HCT116 (cell line): ENCODE measurements around the gene CADPS. TPM values are rescaled to one million over a fixed set of nuclear protein-coding genes. Genes with fewer than 3 reads are reported as not detected.

ENCODE experiments used
- ATAC-seq: fragments of 200-7000 bp; cut with Tn5 transposase; 2 replicates; pipeline ENCODE4 v1.9.1; 2020; ENCODE audit warnings: mild to moderate bottlenecking, moderate library complexity
- BruUV-seq: library from RNA; stranded (reverse); fragments of 400-500 nt; replicated peaks from 2 replicates; lab custom pipeline; 2021; lab: Mats Ljungman, UMichigan
- CTCF ChIA-PET: fragments of 300-600 bp; sonication (Branson Sonifier 250); formaldehyde crosslinking; loops from one replicate; lab custom pipeline; 2021; ENCODE audit warnings: antibody characterized with exemption; lab: Charles Lee
- POLR2A ChIA-PET: fragments of 300-600, 350-600 bp; sonication (Branson Sonifier 250); formaldehyde crosslinking; loops from one replicate; lab custom pipeline; 2021; ENCODE audit warnings: antibody characterized with exemption; lab: Charles Lee
- RAD21 ChIA-PET, 2 experiments: fragments of 300-600 bp; sonication (Branson Sonifier 250); formaldehyde crosslinking; loops; one replicate each; lab custom pipeline; 2023; ENCODE audit warnings: low total read pairs in 2 of 2; ENCODE audit not compliant: uncharacterized antibody in 2 of 2, unreplicated experiment in 2 of 2, low non-redundant PET in 1 of 2; lab: Charles Lee
- DNase-seq: peaks from one replicate; pipeline ENCODE4 v3.0.0-alpha.2; 2010; ENCODE audit warnings: low read depth, low spot score
- H2AFZ ChIP-seq: fragments of 200-600 bp; shearing (Covaris generic), sonication (generic); 2 replicates; pipeline ENCODE4 v1.6.1; 2017; ENCODE audit warnings: low read depth, mixed run types, mixed read lengths, antibody characterized with exemption, low read length; ENCODE audit not compliant: poor library complexity, severe bottlenecking
- H3K27ac ChIP-seq: 2 replicates; pipeline ENCODE4 v1.5.1; 2012; ENCODE audit warnings: low read depth, low read length
- H3K27me3 ChIP-seq: fragments of 200-600 bp; sonication (generic); 2 replicates; pipeline ENCODE4 v1.6.1; 2016; ENCODE audit warnings: mixed run types, low read length, mixed read lengths; ENCODE audit not compliant: insufficient read depth
- H3K36me3 ChIP-seq, 2 experiments: fragments of 200-500 bp in 1 of 2; fragments of 200-600 bp in 1 of 2; sonication (Bioruptor generic) in 1 of 2; sonication (generic) in 1 of 2; 2 replicates each; pipeline versions ENCODE4 v1.5.1 to v1.6.1; 2014 to 2016; ENCODE audit warnings: low read length in 2 of 2, inconsistent platforms in 1 of 2, mixed read lengths in 1 of 2, mixed run types in 1 of 2; ENCODE audit not compliant: insufficient read depth in 2 of 2, control insufficient read depth in 1 of 2
- H3K4me1 ChIP-seq, 2 experiments: fragments of 200-600 bp in 1 of 2; sonication (generic) in 1 of 2; 2 replicates each; pipeline versions ENCODE4 v1.5.1 to v1.6.1; 2012 to 2017; ENCODE audit warnings: low read length in 2 of 2, inconsistent platforms in 1 of 2, mild to moderate bottlenecking in 1 of 2, mixed read lengths in 1 of 2, mixed run types in 1 of 2, moderate library complexity in 1 of 2; ENCODE audit not compliant: insufficient read depth in 2 of 2, control insufficient read depth in 1 of 2
- H3K4me2 ChIP-seq: fragments of 200-600 bp; sonication (generic); 2 replicates; pipeline ENCODE4 v1.6.1; 2017; ENCODE audit warnings: mixed run types, low read length, mixed read lengths
- H3K4me3 ChIP-seq, 2 experiments: fragments of 200-600 bp in 1 of 2; sonication (generic) in 1 of 2; replicated peaks in 1 of 2; 2 replicates each; pipeline ENCODE4 v1.5.1; 2011 to 2016; ENCODE audit warnings: low read length in 2 of 2, control low read depth in 1 of 2, low read depth in 1 of 2, mild to moderate bottlenecking in 1 of 2, mixed read lengths in 1 of 2, mixed run types in 1 of 2
- H3K79me2 ChIP-seq: fragments of 200-600 bp; sonication (generic); 2 replicates; pipeline ENCODE4 v1.6.1; 2017; ENCODE audit warnings: mild to moderate bottlenecking, mixed run types, low read length, moderate library complexity, mixed read lengths; ENCODE audit not compliant: insufficient read depth
- H3K9ac ChIP-seq: fragments of 200-600 bp; sonication (generic); 2 replicates; pipeline ENCODE4 v1.6.1; 2016; ENCODE audit warnings: low read length, mixed read lengths
- H3K9me2 ChIP-seq: fragments of 200-600 bp; sonication (generic), shearing (Covaris generic); 2 replicates; pipeline ENCODE4 v1.6.1; 2017; ENCODE audit warnings: mixed run types, mild to moderate bottlenecking, moderate library complexity; ENCODE audit not compliant: insufficient read depth
- H3K9me3 ChIP-seq, 2 experiments: fragments of 200-500 bp in 1 of 2; fragments of 200-600 bp in 1 of 2; sonication (Bioruptor generic) in 1 of 2; sonication (generic) in 1 of 2; 2 replicates each; pipeline ENCODE4 v1.6.1; 2014 to 2017; ENCODE audit warnings: low read length in 2 of 2, mixed read lengths in 2 of 2, inconsistent platforms in 1 of 2, low read depth in 1 of 2, mild to moderate bottlenecking in 1 of 2, mixed run types in 1 of 2, moderate library complexity in 1 of 2; ENCODE audit not compliant: control insufficient read depth in 1 of 2, insufficient read depth in 1 of 2
- H4K20me1 ChIP-seq: fragments of 200-600 bp; sonication (generic), shearing (Covaris generic); 2 replicates; pipeline ENCODE4 v1.6.1; 2017; ENCODE audit warnings: mixed run types, mild to moderate bottlenecking, moderate library complexity; ENCODE audit not compliant: insufficient read depth
- ATF3 ChIP-seq: IDR thresholded peaks from 2 replicates; pipeline ENCODE4 v1.6.1; 2012
- ELF1 ChIP-seq: IDR thresholded peaks from 2 replicates; pipeline ENCODE4 v1.6.1; 2012; ENCODE audit warnings: low read depth, borderline replicate concordance
- EZH2phosphoT487 ChIP-seq: fragments of 200-600 bp; IDR thresholded peaks from 2 replicates; pipeline ENCODE4 v1.6.1; 2018; ENCODE audit warnings: antibody characterized with exemption, borderline replicate concordance
- MAX ChIP-seq: IDR thresholded peaks from 2 replicates; pipeline ENCODE4 v1.6.1; 2012
- RAD21 ChIP-seq: IDR thresholded peaks from 2 replicates; pipeline ENCODE4 v1.6.1; 2012; ENCODE audit warnings: low read depth, mild to moderate bottlenecking
- SP1 ChIP-seq: IDR thresholded peaks from 2 replicates; pipeline ENCODE4 v1.6.1; 2012; ENCODE audit warnings: low read depth
- ZBTB33 ChIP-seq: IDR thresholded peaks from 2 replicates; pipeline ENCODE4 v1.6.1; 2011; ENCODE audit warnings: mild to moderate bottlenecking, low read length, moderate library complexity; ENCODE audit not compliant: insufficient replicate concordance; ENCODE audit errors: extremely low read depth
- intact Hi-C: fragments of 100-400 bp; cut with micrococcal nuclease; formaldehyde crosslinking; loops from 2 replicates; pipeline ENCODE4 v1.10.0; 2022
- total RNA-seq: library from RNA; stranded (reverse); gene quantifications from one replicate; pipeline ENCODE4 v1.2.1, GENCODE V29; 2021; ENCODE audit not compliant: unreplicated experiment

CADPS gene
- total RNA-seq, 1 experiment from 2014 or later: not detected

GRCh38 chr3:62370858-62371719 lies 504.1 kb downstream of the CADPS start:
- peaks cover 25% of the 10 kb centered on the region for H3K27me3 ChIP-seq

More at GRCh38 chr3:62370858-62371719, 504.1 kb downstream of the CADPS start:
- no peaks in the 10 kb centered on the region for H3K9me3 ChIP-seq
- H3K27ac ChIP-seq: no peak overlapping the region
- DNase-seq: no peak
- no TSS peak for BruUV-seq
- no peak overlapping the region for H3K4me3 ChIP-seq
- no peaks in the 10 kb centered on the region for H4K20me1 ChIP-seq
- no peaks in the 10 kb centered on the region for H3K79me2 ChIP-seq
- H2AFZ ChIP-seq: no peak overlapping the region
- H3K36me3 ChIP-seq: no peaks in the 10 kb centered on the region
- TF ChIP-seq SP1 (no peak), ELF1 (no peak), ATF3 (no peak), RAD21 (no peak), MAX (no peak), EZH2phosphoT487 (no peak), ZBTB33 (no peak)
- TF ChIP-seq, all 23 proteins: peak for 0
- ATAC-seq: no peak
- RAD21 ChIA-PET: no interaction called here
- Histone ChIP-seq H3K4me1 (no peaks in the 10 kb centered on the region), H3K4me2 (no peak overlapping the region), H3K9ac (no peak overlapping the region), H3K9me2 (no peaks in the 10 kb centered on the region)
- POLR2A ChIA-PET: no interaction called here
- intact Hi-C loops: no loop called here
- CTCF ChIA-PET: no interaction called here
